ENCODE results near the gene EEFSEC. TPM values are rescaled to one million over a fixed set of nuclear protein-coding genes. Genes with fewer than 3 reads are reported as not detected.

EEFSEC gene
- polyA plus RNA-seq, 1 donor (not counting 4 experiments of a cell fraction or from before 2014, with no cell fraction given) = 8.7 TPM

- Histone ChIP-seq H3K4me1 (ENCODE audit: control insufficient read depth, extremely low read depth, insufficient read depth, low read length) (no peaks in the 10 kb centered on the region), H3K79me2 (ENCODE audit: control insufficient read depth, insufficient read depth, low read length) (no peaks in the 10 kb centered on the region), H3K27ac (ENCODE audit: control insufficient read depth, insufficient read depth, low read length) (no peak overlapping the region), H3K4me2 (ENCODE audit: control insufficient read depth, extremely low read depth, insufficient read depth, low read depth, low read length) (no peak overlapping the region), H3K27me3 (ENCODE audit: control insufficient read depth, extremely low read depth, insufficient read depth, low read length) (no peaks in the 10 kb centered on the region), H3K9me3 (ENCODE audit: control insufficient read depth, low read depth, low read length) (no peaks in the 10 kb centered on the region), H3K9me1 (ENCODE audit: control insufficient read depth, extremely low read depth, insufficient read depth, low read length) (no peaks in the 10 kb centered on the region), H3K9ac (ENCODE audit: control insufficient read depth, extremely low read depth, insufficient read depth, low read length) (no peak overlapping the region), H4K20me1 (ENCODE audit: control insufficient read depth, extremely low read depth, insufficient read depth, low read length) (no peaks in the 10 kb centered on the region), H3K4me3 (ENCODE audit: control insufficient read depth in 2 of 3, extremely low read depth in 1 of 3, insufficient read depth in 2 of 3, low read depth in 1 of 3, low read length in 3 of 3) (no peak overlapping the region), H3K36me3 (ENCODE audit: control insufficient read depth in 2 of 2, extremely low read depth in 1 of 2, insufficient read depth in 2 of 2, low read length in 2 of 2) (no peaks in the 10 kb centered on the region), H2AFZ (ENCODE audit: control insufficient read depth, low read length) (no peak overlapping the region)
- no peak for TF ChIP-seq CTCF (optimal IDR thresholded peaks at IDR 0.05 in 1 of 3, IDR thresholded peaks at IDR 0.05 in 1 of 3, conservative IDR thresholded peaks at IDR 0.05 in 1 of 3; ENCODE audit: extremely low read depth in 1 of 3, insufficient read depth in 2 of 3, low read length in 3 of 3)
- dilution Hi-C loops (cut with MboI; ENCODE audit: extremely low pct_ligation_motif_present, low sequenced_read_pairs) = no loop called here
- FAIRE-seq (no peak), DNase-seq (ENCODE audit: low read depth, low spot score) (no peak)
Measured at GRCh38 chr3:128408693-128409623, 255.7 kb downstream of the EEFSEC start.

- H4K20me1 ChIP-seq (ENCODE audit: control insufficient read depth, extremely low read depth, insufficient read depth, low read length) = no peaks in the 10 kb centered on the region
- TF ChIP-seq EZH2 (IDR thresholded peaks at IDR 0.05; ENCODE audit: low read length) (no peak), CTCF (optimal IDR thresholded peaks at IDR 0.05 in 1 of 3, IDR thresholded peaks at IDR 0.05 in 1 of 3, conservative IDR thresholded peaks at IDR 0.05 in 1 of 3; ENCODE audit: extremely low read depth in 1 of 3, insufficient read depth in 2 of 3, low read length in 3 of 3) (no peak)
- no peak overlapping the region for H3K4me2 ChIP-seq (ENCODE audit: control insufficient read depth, extremely low read depth, insufficient read depth, low read depth, low read length)
- no peaks in the 10 kb centered on the region for H3K79me2 ChIP-seq (ENCODE audit: control insufficient read depth, insufficient read depth, low read length)
- no peaks in the 10 kb centered on the region for H3K9me3 ChIP-seq (ENCODE audit: control insufficient read depth, low read depth, low read length)
- no peak overlapping the region for H3K4me3 ChIP-seq (ENCODE audit: control insufficient read depth in 2 of 3, extremely low read depth in 1 of 3, insufficient read depth in 2 of 3, low read depth in 1 of 3, low read length in 3 of 3)
- no peaks in the 10 kb centered on the region for H3K36me3 ChIP-seq (ENCODE audit: control insufficient read depth in 2 of 2, extremely low read depth in 1 of 2, insufficient read depth in 2 of 2, low read length in 2 of 2)
- H3K27me3 ChIP-seq (ENCODE audit: control insufficient read depth, extremely low read depth, insufficient read depth, low read length) = no peaks in the 10 kb centered on the region
- no peak for FAIRE-seq
- no peaks in the 10 kb centered on the region for H3K9me1 ChIP-seq (ENCODE audit: control insufficient read depth, extremely low read depth, insufficient read depth, low read length)
- no peak overlapping the region for H2AFZ ChIP-seq (ENCODE audit: control insufficient read depth, low read length)
- dilution Hi-C loops (cut with MboI; ENCODE audit: extremely low pct_ligation_motif_present, low sequenced_read_pairs) = no loop called here
- no peaks in the 10 kb centered on the region for H3K4me1 ChIP-seq (ENCODE audit: control insufficient read depth, extremely low read depth, insufficient read depth, low read length)
- H3K27ac ChIP-seq (ENCODE audit: control insufficient read depth, insufficient read depth, low read length) = no peak overlapping the region
- DNase-seq (ENCODE audit: low read depth, low spot score) = no peak
- H3K9ac ChIP-seq (ENCODE audit: control insufficient read depth, extremely low read depth, insufficient read depth, low read length) = no peak overlapping the region
Measured at GRCh38 chr3:128409624-128410581, 256.6 kb downstream of the EEFSEC start.
